Activated T-cell treated with anti-CD3 and anti-CD28 coated beads for 4 hours (primary cell): Measurements from ENCODE around the gene MKRN1.
"Not testable (repeated sequence)": the region's sequence is repeated elsewhere in the genome, so short reads cannot be mapped to it uniquely, and the experiment has no call there.

Experiments used
- DNase-seq: peaks from one replicate; pipeline ENCODE4 v3.0.0-alpha.2; 2020

Gene MKRN1

DNA sequence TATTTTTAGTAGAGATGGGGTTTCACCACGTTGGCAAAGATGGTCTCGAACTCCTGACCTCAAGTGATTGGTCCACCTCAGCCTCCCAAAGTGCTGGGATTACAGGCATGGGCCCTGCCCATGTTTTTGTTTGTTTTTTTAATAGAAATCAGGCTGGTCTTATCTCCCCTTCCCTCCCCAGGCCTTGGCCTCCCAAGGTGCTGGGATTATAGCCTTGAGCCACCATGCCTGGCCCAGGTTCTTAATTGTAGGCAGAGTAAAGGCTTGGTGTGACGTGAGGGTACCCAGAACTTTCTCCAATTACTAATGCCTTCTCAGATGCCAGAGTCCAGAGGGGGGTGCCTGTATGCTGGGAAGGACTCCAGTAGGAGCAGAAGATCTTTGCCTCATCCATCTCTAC, 5.2 kb upstream of the MKRN1 start:
- DNase-seq = no peak

GRCh38 chr7:140479739-140480084, 407 bp upstream of the MKRN1 start:
- no peak for DNase-seq

GRCh38 chr7:140478246-140479061, 851 bp downstream of the MKRN1 start:
- peak; percentile 25 for DNase-seq

DNA sequence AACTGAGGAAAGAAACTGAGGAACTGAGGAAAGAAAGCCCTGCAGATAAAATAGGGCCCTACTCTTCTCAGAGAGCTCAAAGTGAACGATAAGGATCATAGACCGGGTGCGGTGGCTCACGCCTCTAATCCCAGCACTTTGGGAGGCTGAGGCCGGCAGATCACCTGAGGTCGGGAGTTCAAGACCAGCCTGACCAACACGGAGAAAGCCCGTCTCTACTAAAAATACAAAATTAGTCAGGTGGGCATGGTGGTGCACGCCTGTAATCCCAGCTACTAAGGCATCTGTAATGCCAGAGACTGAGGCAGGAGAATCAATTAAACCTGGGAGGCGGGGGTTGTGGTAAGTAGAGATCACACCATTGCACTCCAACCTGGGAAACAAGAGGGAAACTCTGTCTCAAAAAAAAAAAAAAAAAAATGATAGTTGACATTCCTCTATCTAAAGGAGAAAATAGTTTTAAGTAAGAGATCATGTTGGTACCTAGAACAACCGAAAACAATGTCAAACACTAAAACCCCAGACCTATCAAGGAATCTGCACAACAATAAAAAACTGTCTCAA, 2.5 kb downstream of the MKRN1 start:
- DNase-seq = no peak

- peak; percentile 48 for DNase-seq
These were observed 3.5 kb downstream of the MKRN1 start for GRCh38 chr7:140475747-140476333.

- DNase-seq = no peak
These were observed 16.2 kb downstream of the MKRN1 start for GRCh38 chr7:140463111-140463510.

DNA sequence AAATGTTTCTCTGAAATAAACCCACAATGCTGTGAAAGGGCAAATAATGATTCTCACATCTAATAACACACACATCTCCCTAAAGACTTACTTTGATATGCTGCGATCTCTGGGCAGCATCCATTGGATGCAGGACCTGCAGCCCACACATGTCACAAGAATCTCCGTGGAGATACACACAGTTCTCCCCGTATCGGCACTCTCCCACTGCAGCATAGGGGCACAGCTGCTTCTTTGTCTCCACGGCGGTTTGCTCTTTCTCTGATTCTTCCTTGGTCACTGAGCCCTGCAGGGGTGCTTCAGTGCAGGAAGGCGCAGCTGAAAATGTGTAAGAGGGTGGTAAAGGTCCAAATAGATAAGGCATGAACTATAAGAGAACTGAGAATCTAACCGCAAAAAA, 20.4 kb downstream of the MKRN1 start:
- no peak for DNase-seq

GRCh38 chr7:140458201-140458600, 21.1 kb downstream of the MKRN1 start:
- no peak for DNase-seq

DNA sequence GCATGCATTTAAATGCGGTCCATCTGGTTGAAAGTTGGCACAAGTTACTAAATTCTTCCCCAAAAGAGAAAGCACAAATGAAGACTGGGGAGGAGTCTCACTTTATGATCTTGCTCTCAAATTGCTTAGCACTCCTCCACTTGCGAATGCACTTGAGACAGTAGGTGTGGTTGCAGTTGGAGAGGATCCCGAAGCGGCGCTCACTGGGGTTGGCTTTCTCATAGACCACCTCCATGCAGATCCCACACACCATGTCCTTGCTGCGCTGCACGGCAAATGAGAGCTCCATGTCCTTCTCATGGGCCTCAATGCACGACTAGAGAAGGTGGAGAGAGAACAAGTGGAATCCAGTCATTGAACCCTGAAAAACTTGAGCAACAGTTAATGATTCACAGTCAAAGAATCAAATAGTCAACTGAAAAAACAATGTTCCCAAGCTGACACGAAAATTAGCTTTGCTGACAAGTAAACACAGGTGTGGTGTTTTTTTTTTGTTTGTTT, 22.7 kb downstream of the MKRN1 start:
- no peak for DNase-seq

DNA sequence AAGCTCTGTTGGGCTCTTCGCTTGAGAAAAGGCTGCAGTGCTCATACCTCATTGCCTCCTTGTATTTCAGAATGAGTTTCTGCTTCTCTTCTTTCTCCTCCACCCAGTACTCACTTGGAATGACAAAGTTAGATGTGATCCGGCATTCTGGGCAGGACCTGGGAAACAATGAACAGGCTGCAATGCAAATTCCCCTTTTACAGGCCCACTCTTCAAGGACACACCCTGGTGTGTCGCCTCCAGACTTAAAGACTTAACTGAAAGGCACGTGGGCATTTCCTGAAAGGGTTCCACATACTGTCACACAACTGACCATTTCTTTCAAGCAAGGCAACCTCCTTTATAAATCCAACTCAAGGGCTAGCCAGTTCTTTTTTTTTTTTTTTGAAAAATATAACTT, 23.6 kb downstream of the MKRN1 start:
- DNase-seq = no peak

GRCh38 chr7:140454657-140455015, 24.7 kb downstream of the MKRN1 start:
- DNase-seq = no peak

DNA sequence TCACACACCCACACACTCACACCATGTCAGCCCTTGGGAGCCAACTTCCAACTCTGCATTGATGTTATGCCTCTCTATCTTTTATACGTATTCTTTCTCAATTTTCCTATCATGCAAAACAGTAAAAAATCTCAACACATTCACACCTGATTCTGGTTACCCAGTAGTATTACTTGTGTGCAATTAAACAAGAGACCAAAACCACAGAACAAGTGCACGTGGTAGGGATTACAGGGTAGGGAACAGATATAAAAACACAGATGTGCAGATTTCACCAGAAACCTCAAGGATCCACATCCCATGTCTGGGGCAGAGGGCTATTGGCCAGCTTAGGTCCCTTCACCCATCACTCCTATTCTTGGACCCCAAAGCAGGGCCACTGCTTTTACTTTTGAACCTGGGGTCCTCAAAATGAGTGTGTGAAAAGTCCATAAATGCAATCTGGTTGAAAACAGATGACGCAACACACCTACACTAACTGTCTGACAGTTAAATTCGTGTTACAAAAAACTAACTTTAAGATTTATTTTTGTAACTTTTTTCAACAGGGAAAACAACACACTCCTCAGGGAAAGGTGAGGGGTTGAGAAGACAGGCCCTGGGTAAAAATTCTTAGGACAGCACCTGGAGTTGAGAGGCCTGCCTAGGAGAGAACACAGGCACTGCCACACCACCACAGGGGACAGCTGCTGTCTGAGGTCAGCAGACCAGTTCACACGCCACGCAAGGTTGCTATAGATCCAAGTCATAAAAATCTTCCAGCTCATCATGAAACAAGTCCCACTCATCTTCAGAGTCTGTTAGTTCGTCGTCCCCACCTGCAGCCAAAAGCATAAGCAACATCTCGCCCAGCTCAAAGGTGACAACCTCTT, 25.3 kb downstream of the MKRN1 start:
- DNase-seq = not testable (repeated sequence)

- no peak for DNase-seq
These were observed 26.0 kb downstream of the MKRN1 start for GRCh38 chr7:140453273-140453672.

DNA sequence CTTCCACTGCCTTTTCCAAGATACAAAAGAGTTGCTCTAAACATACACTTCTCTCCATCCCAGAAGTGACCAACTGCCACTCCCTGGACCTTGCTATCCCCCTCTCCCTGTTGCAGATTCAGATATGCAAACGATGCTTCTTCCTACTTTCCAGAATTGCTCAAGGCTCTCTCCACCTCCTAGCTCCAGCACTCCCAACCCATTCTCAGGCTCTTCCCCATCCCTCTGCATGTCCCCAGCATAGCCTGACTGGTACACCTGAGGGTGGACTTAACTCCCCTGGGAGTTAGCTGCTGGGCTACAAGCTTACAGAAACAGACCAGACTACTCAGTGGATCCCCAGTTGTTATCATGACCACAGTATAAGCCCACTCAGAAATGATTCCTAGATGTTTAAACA, 27.6 kb downstream of the MKRN1 start:
- no peak for DNase-seq

GRCh38 chr7:140448781-140449480, 30.4 kb downstream of the MKRN1 start:
- no peak for DNase-seq

DNA sequence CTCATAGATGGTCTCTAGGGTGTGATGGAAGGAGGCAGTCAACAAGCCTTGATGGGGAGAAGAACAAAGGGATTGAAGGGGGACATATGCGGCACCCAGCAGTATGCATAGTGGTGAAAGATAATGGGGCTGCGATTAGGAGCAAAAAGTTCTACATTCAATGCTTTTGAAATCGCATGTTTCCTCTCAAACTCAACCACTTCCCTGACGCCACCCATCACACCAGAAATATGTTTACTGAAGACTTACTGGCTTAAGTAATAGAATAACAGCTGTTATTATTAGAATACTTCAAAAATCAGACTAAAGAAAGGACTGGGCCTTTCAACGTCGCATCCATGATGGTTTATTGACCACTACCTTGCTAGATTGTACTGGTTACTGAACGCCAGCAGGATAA, 31.5 kb downstream of the MKRN1 start:
- DNase-seq = no peak

- no peak for DNase-seq
These were observed 32.8 kb downstream of the MKRN1 start for GRCh38 chr7:140446467-140446866.

DNA sequence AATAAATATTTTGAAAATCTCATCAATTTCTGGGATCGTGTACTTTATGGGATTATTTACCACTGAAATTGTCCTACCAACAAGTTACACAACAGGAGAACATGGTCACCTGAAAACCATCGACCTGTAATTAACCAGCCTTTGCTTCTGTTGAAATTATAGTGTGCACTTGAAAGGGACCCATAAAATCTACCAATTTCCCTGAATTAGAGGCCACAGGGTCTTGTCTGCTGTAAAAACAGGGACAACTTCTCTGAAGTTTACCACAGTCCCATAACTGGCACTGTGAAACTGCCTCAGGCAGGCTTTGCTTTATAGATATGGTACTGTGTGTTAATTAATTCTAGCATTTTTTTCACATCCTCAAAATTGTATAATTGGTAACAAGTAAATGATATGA, 37.8 kb downstream of the MKRN1 start:
- no peak for DNase-seq

- no peak for DNase-seq
These were observed 38.7 kb downstream of the MKRN1 start for GRCh38 chr7:140440593-140440992.

- no peak for DNase-seq
These were observed 39.9 kb downstream of the MKRN1 start for GRCh38 chr7:140439359-140439758.

- no peak for DNase-seq
These were observed 43.9 kb downstream of the MKRN1 start for GRCh38 chr7:140435252-140435895.

DNA sequence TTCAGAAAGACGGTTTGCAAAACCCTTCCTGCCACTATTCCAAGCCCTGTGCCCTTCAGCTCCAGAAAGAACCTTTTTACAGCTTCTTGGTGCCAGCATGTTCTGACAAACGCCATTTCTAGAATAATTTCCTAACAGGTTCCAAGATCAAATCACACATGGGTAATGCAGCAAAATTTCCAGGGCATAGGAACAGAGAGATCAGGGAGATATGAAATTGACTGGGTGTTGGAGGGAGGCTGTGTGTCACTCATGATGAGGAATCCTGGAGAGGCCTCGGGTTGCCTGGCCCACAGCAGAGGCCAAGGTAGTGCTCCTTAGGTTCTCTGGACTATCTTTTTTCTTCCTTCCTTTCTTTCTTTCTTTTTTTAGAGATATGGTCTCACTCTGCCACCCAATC, 45.9 kb downstream of the MKRN1 start:
- DNase-seq = no peak
